HG02840 (cell line): ENCODE data around the gene CHD5.
"Not testable (repeated sequence)": the region's sequence is repeated elsewhere in the genome, so short reads cannot be mapped to it uniquely, and the experiment has no call there.

Source experiments
- ATAC-seq: cut with Tn5 transposase; IDR thresholded peaks from one replicate; pipeline ENCODE4 v1.9.1; 2021; ENCODE audit warnings: mild to moderate bottlenecking, moderate library complexity, moderate number of reproducible peaks; ENCODE audit not compliant: unreplicated experiment, low FRiP score

The CHD5 gene

GRCh38 chr1:6074192-6074901 is 105.8 kb downstream of the CHD5 start:
- ATAC-seq = no peak

- ATAC-seq = no peak
Measured at GRCh38 chr1:6073480-6074053, 106.6 kb downstream of the CHD5 start.

DNA sequence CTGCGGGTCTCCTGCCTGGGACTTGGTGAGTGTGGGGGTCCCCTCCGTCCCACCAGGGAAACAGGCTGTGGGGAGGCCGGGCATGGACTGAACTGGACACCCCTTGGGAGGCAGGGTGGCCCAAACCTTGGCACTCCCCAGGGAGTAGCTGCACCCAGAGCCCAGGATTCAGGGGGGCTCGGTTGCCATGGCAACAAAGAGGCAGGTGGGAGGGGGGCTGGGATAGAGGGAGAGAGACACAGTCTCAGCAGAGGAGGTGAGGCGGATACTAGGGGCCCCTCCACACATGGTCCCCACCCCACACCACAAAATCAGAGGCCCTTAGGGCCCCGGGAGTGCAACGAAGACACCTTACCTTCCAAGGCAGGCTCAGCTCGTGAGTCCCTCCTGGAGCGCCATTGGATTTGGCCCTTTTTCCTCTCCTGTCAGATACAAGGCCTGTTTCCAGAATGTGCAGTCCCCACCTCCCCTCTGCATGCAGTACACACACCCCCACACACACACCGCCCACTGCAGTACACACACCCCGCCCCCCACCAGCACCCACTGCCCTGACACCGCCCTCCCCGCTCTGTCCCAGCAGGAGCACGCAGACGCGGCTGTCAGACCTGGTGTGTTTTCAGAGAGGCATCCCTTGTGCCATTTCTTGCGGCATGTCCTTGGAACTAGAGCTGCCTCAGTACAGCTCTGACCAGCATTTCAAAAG is 107.2 kb downstream of the CHD5 start:
- ATAC-seq = no peak

DNA sequence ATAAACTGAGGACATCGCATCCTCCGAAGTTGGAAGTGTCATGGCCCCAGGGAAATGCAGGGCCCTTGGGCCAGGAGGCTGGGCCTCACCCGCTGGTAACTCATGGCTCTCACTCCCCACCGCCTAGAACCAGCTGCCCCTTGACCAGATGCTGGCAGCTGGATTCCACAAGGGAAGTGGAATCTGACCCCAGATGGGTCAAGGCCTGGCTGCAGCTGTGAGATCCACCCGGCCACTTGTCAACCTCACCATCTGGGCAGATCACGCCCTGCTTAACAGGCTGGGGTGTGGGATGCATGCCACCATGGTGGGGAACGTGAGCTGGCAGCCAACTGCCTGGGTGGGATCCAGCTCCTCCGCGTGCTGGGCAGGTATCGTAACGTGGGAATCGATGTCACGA is 108.9 kb downstream of the CHD5 start:
- no peak for ATAC-seq

DNA sequence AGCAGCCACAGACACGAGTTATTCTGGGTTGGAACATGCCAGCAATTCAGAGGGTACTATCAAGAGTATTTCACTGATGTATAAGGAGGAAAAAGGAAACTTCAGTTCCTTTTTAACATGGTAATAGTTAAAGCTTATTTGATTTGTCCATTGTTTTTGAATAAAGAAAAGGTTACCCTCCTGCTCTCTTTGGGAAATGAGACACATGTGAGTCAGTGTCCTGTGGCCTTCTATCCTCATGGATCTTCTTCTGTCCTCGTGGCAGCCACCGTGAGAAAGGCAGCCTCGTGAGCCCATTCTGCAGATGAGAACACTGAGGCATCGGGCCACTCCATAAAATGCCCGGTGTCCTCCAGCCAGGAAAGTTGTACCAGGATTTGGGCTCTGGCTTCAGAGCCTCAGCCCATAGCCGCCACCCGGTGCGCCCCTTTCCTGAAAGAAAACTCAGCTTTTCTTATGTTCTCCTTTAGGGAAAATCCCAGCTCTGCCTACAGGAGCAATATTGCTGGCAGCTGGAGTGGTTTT is 109.6 kb downstream of the CHD5 start:
- ATAC-seq = no peak

DNA sequence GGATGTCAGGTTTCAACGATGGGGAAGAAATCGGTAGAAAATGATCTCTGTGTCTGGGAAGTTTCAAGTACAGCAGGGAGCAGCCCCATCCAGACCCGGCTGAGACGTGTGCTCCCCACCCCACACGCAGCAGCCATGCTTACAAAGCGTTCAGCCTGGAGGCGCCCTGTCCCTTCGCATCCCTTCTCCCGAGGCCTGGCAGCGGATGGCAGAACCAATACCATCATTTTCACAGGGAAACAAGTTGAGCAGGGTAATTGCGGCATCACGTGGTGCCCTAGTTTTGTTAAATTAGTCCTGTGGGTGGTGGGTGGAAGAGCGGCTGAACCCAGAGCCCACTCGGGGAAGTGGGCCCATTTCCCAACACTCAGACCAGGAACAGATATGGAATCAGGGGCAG is 110.5 kb downstream of the CHD5 start:
- ATAC-seq = no peak

- ATAC-seq = no peak
Measured at GRCh38 chr1:6068932-6069331, 111.2 kb downstream of the CHD5 start.

DNA sequence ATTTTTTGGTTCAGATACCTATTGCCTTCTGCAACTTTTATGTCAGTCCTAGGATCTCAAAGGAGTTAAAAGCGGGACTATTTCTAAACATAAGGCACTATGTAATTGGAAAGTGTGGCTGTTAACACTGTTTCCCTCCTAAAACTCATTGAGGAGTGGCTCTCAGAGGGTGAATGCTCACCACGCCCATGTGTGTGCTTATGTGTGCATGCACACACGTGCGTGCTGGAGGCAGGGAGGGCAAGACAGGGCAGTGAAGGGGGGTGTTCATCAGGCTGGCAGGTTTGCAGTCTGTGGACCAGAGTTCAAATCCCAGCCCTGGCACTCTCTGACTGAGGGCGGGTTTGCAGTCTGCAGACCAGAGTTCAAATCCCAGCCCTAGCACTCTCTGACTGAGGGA is 112.0 kb downstream of the CHD5 start:
- no peak for ATAC-seq

DNA sequence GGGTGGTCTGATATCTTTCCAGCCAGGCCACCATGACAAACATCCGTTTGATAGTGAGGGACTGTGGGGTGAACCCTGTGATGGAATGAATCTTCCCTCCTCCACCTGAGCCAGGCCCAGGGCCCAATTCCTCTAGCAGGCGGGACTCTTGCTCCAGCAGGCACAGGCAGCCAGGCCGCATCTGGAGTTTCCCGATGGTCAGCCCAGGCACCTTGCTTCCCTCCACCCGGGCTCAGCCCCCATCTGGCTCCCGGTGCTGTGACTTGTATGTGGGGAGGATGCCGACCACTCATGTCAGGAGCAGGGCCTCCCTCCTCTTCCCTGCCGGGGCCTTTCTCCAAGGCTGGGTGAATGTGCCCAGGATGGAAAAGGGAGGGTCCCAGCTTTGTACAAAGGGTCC is 113.4 kb downstream of the CHD5 start:
- no peak for ATAC-seq

DNA sequence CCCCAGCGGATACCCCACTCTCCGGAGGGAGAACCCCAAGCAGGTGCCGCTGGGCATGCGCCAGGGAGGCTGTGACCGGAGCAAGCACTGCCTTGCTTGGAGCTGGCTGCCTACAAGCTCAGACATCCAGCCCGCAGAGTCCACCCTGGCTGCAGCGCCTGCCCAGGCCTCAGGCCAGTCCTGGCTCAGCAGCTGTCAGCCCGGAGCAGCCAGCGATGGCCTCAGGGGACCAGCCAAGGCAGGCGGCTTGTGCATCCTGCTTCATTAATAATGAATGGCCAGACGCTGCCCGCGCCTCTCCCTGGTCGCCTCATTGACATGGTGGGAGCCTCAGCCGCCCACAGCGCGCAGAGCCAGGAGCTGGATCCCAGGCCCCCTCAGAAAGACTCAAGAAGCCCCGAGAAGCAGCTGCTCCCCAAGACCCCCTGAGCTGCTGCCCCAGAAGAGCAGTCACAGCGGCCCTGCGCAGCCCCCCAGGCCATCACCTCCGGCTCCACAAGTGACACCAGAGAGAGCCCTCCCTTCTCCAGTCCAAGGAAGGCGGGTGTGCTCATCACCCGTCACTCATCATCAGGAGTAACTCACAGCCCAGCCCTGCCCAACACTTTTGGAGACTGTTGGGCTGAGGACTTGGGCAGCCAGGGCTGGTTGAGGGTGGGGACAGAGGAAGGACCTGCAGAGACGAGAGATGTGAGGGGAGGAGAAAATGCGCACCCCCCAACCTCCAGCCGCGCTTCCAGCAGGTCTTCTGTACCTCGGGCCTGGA is 114.8 kb downstream of the CHD5 start:
- ATAC-seq = no peak

DNA sequence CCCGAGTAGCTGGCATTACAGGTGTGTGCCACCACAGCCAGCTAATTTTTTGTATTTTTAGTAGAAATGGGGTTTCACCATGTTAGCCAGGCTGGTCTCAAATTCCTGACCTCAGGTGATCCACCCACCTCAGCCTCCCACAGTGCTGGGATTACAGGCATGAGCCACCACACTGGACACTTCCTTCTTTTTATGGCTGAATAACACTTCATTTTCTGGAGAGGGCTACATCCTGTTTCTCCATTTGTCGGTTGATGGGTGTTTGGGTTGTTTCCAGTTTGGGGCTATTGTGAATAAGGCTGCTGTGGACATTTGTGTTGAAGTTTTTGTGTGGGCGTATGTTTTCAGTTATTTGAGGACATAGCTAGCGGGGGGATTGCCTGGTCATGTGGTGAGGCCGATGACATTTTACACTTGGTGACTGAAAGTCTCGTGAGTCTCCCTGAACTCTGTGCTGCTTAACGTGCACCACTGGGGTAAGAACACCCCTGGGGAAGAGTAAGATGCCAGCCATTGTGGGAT is 116.5 kb downstream of the CHD5 start:
- ATAC-seq = not testable (repeated sequence)

DNA sequence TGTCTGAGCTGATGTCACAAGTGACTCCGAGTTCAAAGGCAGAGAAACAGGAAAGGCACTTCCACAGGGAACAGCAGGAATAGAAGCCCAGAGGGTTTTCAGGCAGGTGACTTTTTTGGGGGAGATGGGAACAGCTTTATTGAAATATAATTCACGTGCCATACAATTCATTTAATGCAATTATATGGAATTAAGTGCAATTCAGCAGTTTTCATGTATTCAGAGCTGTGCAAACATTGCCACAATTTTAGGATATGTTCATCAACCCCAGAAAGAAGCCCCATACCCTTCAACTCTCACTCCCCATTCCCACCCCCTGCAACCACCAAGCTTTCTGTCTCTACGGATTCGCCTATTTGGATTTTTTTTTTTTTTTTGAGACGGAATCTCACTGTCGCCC is 117.5 kb downstream of the CHD5 start:
- no peak for ATAC-seq

DNA sequence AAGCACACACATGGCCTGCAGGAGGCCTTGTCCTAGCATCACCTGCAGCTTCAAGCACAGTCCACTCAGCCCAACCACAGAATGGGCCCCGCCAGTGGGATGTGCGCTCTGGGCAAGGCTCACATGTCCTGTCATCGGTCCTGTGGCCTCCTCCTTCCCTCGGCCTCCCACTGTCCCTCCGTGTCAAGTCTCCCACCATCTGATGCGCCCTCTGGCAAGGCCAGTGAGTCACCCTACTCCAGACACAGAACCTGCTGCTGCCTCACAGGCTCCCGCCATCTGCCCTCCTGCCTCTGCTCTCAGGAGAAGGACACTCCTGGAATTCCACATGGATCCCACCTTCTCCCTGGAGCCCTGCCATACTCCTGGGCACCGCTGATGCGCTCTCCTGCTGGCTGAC is 120.3 kb downstream of the CHD5 start:
- ATAC-seq = no peak

DNA sequence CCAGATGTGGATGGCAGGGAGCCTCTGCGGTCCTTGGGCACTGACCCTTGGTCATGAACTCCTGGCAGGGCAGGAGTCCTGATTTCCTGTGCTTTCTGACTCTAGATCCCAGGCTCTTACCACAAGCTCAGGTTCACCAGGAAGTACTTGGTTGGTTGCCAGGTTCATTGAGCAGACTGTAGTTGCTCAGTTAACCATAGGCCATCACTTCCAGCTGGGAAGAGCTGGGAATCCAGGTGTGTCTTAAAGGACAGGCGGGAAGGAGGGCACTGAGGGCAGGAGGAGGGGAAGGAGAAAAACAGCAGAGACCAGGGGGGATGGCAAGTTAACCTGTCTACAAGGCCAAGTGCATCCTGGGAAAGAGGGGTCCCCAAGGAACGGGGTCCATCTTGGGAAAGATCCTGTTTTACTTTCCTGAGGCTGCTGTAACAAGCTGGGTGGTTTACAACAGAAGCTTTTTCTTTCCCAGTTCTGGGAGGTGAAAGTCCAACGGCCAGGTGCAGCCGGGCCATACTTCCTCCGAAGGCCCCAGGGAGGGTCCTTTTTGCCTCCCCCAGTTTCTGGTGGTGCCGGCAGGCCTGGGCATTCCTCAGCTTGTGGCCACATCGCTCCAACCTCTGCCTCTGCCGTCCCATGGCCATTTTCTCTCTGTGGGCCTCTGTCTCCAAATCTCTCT is 122.8 kb downstream of the CHD5 start:
- no peak for ATAC-seq

GRCh38 chr1:6056572-6056948 is 123.6 kb downstream of the CHD5 start:
- no peak for ATAC-seq

- ATAC-seq = no peak
Measured at GRCh38 chr1:6054596-6054995, 125.5 kb downstream of the CHD5 start.

DNA sequence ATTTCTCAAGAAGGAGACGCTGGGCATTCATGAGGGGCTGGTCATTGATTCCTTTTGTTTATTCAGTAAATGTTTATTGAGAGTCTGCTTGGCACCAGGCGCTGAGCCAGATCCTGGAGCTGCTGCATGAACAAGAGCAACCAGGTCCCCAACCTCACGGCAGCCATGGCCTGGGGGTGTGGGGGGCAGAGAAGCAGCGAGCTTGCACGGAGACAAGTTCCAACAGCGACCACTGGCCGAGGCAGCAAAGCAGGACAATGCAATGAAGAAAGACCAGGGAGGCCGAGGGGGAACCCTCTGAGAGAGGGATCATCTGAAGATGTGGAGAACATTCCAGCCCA is 126.9 kb downstream of the CHD5 start:
- no peak for ATAC-seq

GRCh38 chr1:6052543-6053205 is 127.4 kb downstream of the CHD5 start:
- no peak for ATAC-seq
